Fibroblast of skin of left quadriceps (primary cell): Measurements from ENCODE around the gene SEPTIN11.
A peak's percentile ranks its signal among the peaks of the same experiment; 100 is the strongest.

Experiments
- DNase-seq, 2 experiments: peaks; one replicate each; pipeline ENCODE4 v3.0.0-alpha.2; 2013; ENCODE audit warnings: low read depth in 2 of 2

Gene SEPTIN11

DNA sequence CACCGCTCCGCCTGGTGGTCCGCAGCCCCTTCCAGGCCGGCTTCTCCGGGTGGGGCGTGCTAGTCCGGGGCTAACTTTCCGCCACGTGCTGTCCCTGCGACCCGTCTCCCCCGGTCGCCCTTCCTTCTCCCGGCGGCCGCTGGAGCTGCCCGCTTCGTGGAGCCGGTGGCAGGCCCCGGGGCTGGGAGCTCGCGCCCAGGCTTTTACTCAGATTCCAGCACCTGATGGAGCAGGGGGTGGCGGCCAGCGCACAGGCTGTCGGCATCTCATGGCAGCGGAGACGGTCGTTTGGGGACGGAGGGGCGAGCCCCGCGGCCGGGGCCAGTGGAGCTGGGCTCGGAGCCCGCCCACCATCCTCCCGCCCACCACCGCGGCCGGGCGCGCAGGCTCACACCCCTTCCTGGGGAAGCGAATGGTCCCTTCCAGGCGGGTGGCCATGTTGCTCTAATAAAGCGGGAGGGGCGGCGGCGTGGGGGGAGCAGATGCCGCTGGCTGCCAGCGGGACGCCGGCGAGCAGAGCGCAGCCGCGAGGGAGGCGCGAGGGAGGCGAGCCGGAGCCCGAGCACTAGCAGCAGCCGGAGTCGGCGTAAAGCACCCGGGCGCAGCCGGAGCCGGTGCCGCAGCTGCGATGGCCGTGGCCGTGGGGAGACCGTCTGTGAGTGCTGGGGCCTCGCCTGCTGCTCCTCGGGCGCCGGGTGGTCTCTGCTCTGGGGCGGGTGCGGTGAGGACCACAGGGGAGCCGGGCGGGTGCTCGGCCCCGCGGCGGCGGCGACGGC lies at the start of gene SEPTIN11:
Gene SEPTIN11, plus strand, starts transcription at position 477 of the 776 bp plus-strand sequence. Its CDS starts 152 bp downstream, at position 629.
- DNase-seq: peak; percentile 92 to 93

DNA sequence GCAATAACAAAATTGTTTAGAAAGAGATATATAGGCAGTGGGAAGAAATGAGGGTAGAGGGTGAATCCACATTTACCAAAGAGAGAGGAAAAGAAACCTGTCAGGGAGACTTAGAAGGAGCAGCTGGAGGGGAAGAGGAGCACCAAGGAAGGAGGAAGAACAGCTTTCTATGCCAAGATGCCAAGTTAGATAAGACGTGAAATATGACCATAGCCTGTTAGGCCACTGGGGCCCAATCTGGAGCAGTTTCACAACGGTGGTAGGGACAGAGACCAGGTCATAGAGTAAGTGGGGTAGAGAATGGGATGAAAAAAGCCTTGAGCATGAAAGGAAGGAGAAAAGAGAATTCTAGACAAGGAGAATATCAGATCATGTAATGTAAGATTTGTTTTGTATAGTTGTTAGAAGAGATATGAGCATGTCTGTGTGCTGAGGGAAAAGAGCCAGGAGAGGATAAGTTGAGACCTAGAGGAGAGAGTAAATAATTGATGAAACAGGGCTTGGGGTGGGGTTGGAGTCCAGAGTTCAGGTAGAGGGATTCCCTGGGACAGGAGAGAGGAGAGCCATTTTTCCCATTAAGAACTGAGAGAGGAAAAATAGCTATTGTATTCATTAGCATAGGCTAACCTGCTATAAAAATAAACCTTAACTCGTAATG lies 47.2 kb upstream of the SEPTIN11 start:
- no peak for DNase-seq

DNA sequence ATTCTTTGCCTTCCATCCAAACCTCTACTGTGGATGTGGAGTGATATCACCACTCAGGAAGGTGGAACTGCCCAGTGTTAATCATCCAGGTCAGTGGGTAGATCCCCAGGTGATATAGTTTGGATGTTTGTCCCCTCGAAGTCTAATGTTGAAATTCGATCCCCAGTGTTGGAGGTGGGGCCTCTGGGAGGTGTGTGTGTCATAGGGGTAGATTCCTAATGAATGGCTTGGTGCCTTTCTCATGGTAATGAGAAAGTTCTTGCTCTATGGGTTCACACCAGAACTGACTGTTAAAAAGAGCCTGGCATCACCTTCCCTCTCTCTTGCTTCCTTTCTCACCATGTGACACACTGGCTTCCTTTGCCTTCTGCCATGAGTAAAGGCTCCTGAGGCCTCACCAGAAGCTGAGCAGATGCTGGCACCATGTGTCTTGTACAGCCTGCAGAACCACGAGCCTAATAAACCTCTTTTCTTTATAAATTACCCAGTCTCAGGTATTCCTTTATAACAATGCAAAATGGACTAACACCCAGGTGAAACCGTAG lies 44.8 kb upstream of the SEPTIN11 start:
- no peak for DNase-seq

DNA sequence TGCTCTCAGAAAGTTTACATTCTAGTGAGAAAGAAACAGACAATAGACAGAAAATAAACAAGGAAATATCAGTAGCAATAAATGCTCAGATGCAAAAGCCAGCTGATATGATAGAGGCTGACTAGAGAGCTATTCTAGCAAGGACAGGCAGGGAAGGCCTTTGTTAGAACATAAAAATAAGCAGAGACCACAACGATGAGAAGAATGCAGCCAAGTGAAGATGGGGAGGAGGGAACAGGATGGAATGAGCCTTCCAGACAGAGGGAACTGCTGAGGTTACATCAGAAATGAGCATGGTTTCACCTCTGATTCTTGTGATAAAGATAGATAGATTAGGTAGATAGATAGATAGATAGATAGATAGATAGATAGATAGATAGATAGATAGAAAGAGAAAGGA lies 44.0 kb upstream of the SEPTIN11 start:
- peak; percentile 81 to 84 for DNase-seq

DNA sequence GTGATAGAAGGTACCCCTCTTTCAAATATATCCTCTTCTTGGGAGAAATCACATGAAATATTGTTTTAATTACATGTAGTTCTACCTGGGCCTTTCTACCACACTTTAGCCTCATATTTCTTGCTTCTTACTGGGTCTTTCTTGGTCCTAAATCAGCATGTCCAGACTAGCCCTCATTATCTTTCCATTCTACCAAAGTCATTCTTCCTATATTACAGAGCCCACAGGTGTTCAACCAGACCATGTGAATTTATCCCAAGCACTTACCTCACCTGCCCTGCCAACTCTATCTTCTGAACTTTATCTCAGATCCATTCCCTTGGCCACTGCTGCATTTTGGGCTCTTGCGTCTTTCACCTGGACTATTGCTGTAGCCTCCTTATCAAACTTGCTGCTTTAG lies 39.8 kb upstream of the SEPTIN11 start:
- no peak for DNase-seq

DNA sequence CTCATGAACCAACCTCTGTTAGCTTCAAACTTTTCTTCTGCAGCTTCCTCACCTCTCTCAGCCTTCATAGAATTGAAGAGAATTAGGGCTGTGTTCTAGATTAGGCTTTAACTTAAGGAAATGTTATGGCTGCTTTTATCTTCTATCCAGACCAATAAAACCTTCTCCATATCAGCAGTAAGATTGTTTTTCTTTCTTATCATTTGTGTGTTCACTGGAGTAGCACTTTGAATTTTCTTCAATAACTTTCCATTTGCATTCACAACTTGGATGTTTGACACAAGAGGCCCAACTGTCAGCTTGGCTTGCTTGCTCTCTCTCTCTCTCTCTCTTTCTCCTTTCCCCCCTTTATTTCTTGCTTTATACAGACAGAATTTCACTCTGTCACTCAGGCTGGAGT lies 28.8 kb upstream of the SEPTIN11 start:
- no peak for DNase-seq

DNA sequence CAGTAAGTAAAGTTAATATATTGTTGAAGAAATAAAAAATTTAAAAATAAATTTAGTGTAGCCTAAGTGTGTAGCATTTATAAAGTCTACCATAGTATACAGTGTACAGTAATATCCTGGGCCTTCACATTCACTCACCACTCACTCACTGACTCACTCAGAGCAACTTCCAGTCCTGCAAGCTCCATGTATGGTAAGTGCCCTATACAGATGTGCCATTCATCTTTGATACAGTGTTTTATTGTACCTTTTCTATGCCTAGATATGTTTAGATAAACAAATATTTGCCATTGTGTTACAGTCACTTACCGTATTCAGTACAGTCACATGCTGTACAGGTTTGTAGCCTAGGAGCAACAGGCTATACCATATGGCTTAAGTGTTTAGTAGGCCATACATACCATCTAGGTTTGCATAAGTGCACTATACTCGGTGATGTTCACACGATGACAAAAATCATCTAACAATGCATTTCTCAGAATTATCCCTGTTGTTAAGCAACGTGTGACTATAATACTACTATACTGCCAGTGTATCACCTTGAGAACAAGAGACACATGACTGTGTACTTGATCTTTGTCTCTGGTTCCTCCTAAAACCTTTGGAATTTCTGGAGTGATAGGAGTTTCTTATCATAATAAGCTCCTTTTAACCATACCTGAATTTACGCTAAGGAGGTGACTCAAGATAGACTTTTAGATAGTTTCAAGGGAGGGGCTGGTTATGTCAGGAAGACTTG lies 25.8 kb upstream of the SEPTIN11 start:
- DNase-seq: no peak

DNA sequence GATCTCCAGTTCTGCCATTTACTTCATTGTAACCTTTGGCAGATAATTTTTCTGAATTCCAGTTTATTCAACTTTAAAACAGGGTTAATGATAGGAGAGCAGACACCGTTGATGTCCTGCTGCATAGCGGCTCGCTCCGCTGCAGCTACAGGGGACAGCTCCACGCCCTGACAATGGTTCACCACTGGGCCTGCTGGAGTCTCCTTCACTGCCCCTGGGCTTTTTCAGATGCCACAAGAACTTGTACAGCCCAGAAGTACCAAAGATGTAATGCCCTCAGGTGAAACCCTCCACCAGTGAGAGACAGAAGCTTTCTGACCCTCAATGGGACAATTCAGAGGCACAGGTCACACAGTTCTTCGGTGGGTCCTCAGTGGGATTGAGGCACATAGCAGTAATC lies 22.7 kb upstream of the SEPTIN11 start:
- DNase-seq: no peak

DNA sequence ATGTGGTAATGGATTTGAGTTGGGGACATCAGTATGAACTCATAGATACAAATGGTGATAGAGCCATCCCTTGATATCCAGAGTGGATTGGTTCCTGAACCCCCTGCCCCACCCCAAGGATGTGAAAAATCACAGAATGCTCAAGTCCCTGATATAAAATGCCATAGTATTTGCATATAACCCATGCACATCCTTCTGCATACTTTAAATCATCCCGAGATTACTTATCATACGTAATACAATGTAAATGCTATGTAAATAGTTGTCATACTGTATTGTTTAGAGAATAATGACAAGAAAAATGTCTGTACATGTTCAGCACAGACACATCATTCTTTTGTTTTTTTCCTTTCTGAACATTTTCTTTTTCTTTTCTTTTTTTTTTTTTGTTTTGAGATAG lies 18.9 kb upstream of the SEPTIN11 start:
- DNase-seq: no peak

DNA sequence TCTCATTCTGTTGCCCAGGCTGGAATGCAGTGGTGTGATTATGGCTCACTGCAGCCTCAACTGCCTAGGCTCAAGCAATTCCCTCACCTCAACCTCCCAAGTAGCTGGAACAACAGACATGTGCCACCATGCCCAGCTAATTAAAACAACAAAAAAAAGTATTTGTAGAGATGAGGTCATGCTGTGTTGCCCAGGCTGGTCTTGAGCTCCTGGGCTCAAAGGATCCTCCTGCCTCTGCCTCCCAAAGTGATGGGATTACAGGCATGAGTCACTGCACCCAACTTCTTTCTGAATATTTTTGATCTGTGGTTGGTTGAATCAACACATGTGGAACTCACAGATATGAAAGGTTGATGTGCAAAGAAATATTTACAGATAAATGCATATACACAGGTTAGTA lies 18.5 kb upstream of the SEPTIN11 start:
- DNase-seq: no peak

DNA sequence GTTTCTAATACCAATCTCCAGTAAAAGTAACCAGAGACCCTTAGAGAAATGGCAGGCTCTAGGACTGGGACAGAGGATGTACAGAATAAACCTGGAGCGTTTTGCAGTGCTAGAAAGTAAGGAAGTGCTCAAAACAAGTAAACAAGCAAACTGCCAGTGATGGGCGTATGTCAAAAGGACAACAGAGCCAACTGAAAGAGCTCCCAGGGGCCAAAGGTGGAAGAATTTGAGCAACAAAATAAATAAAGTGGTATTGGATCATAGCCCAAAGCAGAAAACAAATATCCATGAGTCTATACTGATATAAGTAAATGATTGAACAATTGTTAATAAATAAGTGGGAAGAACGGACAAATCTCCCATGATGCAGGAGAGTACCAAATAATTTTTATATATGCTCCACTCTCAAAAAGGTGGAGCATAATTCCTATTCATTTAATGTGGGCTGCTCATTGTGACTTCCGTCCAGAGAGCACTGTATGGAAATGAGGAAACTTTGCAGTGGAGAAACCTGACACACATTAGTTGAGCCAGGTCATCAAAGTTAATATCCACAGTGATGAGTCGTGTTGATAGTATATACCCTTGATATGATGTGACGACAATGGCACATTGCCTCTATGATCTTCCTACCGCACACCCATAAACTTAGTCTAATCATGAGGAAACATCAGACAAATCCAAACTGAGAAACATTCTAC lies 17.8 kb upstream of the SEPTIN11 start:
- DNase-seq: no peak

DNA sequence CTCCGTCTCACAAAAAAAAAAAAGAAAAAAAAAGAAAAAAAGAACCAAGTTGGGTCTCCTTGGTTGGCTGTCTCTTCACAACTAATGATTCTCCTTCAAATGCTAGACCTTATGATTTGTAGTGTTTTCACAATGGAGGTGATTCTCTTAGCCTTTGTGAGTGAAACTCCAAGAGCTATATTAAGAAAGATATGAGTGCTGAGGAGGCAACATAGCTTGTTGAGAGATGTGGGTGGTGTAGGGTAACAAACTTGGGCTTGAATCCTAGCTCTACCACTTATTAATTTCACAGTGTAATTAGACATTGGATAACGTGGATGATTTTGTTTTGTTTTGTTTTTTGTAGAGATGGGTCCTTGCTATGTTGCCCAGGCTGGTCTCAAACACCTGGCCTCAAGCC lies 10.4 kb upstream of the SEPTIN11 start:
- DNase-seq: no peak

DNA sequence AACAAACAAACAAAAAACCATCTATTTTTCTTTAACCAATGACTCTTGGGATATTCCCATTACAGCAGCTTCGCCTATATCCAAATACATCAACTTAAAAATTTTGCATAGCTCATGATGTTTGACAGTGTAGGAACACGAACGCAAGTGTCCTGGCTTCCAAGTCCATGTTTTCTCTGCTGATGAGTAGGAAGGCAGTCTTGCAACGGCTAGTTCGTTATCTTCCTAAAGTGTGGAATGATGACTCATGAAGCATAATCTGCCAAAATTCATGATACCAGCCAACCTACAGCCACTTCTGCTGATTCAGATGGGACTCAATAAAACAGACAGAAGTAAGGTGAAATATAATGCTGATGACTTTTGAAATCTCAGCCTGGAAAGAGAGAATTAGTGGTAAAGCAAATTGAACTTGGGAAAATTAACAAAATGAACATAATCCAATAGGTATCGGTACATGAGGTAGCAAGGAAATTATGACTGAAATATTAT lies 6.4 kb upstream of the SEPTIN11 start:
- DNase-seq: no peak

DNA sequence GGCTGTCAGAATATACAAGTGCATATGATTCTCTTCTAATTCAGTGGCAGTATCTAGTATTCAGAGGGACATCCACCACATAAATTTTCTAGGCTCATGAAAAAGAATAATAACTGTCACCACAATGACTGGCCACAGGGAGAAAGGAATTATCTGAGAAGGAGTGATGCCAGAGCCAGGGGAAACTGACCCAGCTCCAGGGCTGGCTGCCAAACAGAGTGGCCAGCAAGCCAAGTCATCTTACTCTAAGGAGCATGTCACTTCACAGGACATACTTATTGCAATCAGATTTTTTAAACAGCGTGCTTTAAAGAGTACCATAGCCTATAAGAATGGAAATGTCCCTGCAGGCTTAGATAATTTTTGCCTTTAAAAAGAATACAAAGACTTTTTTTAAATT lies 5.8 kb upstream of the SEPTIN11 start:
- no peak for DNase-seq

DNA sequence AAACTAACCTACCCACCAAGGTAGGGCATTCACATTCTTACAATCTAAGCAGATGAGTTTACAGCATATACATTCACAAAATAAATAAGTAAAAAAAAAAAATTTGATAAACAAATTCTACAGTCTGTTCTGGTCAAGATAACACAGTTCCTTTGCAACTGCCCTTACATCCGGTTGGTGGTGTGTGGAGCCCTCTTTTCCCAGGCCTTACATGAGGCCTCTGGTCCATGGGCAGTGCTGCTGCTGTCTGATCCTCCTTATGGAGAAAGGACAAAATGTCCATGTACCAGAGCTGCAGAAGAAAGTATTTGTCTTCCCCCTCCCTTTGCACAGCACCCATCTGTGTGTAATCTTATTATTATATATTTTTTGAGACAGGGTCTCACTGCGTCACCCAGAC lies 2.2 kb upstream of the SEPTIN11 start:
- DNase-seq: no peak

DNA sequence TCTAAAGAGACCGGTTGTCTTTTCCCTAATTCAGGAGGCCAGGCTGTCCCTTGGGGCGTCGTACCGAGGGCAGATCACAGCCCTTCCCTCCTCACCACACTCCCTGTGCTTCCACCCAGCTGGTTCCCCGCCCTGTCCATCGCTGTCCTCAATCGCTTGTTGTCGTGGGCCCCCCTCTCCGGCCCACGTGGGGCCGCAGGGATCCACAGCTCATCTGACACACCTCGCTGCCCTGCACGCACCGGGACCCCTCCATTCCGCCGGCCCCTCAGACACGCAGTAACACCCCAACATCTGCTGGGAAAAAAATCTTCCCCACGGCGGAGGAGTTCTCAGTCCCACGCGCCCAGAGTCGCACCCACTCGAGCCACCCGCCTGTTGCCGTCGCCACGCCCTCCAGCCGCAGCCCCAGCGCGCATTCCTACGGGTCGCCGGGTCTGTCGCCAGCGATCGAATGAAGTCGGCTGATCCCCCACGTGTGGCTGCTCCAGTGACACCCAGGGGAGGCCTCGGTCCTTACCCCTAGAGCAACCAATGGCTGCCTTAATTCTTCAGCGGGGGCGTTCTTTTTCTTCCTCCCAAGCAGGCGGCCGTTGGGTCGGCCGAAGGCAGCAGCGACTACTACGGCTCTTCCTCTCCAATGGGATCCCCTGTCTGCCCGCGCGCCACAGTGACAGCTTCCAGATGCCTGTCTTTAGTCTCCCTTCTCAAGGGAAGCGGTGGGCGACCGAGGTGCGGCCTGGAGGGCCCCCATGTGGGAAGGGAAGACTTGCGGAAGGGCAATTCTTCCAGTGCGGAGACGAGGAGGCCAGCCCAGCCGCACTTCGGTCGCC lies 893 bp upstream of the SEPTIN11 start:
- DNase-seq: peak; percentile 53 to 65

DNA sequence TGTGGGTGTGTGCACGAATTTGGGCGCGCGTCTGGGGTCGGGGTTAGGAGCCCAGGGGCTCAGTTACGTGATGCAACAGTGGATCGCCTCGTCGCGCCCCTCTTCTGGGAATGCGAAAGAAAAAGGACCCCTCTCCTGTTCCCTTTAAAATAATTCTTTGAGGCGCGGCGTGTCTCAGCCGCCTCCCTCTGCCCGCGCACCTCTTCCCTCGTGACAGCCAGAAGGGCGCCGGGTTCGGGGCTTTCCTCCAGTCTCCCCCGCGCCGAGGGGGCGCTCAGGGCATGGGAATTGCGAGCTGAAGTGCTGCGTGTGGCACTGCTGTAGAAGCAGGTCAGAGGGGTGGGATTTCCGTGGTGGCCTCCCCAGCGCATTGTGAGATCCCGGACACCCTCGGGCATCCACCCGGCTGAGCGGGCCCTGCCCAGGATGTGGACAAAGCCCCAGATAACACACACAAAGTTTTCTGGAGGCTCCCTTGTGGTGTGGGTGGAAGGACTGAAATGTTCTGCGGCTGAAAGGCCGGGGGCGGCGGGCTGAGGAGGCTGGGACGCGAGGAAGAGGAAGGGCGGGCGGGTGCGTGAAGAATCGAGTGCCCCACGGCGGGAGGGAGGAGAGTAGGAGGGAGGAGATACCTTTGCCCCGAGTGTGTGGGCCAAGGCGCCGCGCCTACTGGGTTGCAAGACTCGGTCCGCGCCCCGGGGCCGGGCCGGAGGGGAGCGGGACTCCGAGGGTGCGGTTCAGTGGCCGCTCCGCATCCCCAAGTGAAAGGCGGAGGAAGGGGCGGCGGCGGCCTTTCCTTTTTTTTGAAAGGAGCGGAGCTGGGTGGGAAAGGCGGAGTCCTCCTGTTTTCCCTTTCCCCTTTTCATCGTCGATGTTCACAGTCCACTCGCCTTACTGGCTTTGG lies 752 bp downstream of the SEPTIN11 start:
- DNase-seq: no peak

DNA sequence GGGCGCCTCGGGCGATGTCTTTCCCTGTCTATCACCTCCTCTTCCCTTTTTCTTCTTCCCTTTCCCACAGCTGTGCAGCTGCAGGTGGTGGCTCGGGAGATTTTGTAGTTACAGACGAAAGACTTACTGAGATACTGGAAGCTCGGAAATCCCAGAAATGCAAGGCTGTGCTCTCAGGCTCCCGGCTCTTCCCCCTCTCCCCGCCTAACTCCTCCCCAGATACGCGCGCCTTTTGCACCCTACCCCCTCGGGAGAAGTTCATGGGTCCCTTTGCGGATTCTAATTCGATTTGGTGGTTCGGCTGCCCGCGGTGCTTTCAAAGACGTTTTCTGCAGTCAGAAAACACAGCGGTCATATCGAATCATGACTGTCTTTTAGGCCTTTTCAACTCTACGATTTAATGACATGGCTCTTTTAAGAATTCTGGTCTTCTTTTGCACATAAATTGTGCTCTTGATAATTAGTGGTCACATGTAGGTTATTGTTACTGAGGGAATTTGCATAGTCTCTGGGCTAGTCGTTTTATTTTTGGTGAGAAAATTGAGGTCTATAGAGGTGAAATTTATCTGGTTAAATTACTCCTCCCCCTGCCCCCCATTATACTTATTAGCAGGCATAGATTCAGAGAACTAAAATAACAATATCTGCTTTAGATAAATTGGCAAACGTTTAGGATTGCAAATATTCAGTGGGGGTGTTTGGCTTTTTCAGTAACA lies 1.6 kb downstream of the SEPTIN11 start:
- no peak for DNase-seq

DNA sequence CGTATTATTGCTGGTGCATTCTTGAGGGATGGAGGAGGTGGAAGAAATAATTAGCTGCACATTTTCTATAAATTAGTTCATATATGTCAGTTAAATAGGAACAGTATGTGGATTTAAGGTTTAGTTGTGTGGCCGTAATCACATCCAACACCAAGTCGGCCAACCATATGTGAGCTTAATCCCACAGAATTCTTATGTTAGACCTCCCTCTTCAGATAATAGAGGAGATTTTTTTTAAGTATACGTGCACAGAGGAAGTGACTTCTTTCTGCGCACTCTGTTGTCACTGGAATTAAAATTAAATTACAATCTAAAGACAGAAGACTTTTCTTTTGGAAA lies 2.1 kb downstream of the SEPTIN11 start:
- peak; percentile 85 to 86 for DNase-seq
